OCI-M1 (cell line): Measurements from ENCODE around the gene CRISP1.
"Not testable (repeated sequence)": the region's sequence is repeated elsewhere in the genome, so short reads cannot be mapped to it uniquely, and the experiment has no call there.

Source experiments
- DNase-seq: peaks from one replicate; lab custom pipeline; 2025; lab: John Stamatoyannopoulos, UW

CRISP1 gene, protein sequence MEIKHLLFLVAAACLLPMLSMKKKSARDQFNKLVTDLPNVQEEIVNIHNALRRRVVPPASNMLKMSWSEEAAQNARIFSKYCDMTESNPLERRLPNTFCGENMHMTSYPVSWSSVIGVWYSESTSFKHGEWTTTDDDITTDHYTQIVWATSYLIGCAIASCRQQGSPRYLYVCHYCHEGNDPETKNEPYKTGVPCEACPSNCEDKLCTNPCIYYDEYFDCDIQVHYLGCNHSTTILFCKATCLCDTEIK

DNA sequence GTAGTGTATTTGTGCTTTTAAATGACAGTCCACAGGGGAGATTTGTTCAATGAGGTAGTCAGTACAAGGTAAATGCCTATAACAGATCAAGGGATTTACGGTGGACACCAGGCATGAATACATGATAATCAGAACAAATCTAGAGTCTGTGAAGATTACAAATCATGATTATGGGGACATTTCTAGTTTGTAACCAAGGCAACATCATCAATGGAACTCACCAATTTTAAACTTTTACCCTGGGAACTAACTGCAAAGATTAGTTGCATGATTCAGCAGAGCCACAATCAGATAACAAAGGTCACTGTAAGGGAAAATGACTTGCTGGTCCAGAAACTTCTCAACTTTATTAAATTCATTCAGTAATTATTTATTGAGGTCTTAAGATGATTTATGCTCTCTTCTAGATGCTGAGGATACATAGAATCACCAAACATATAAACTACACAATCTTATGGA lies at the start of gene CRISP1:
Gene CRISP1, minus strand, starts transcription at position 51 of the 459 bp plus-strand sequence. CDS start 9,135 bp downstream, outside the sequence.
- peak; percentile 40 for DNase-seq

DNA sequence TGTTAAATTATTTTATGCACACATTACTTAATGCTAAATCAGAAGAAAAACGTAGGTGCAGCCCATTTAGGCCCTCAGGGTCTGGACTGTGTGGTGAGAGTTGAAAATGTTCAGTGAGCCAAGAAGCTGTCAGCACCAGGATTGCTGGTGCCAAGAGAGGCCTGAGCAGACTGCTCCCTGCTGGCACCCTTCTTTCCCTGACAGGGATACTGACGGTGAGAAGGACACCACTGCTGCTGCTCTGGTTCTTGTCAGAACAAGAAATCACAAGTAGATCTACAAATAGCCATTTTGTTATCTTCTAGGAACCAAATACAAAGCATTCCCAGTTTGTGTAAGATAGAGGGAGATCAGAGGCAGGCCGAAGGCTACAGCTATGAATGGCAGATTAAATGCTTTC lies 48.7 kb upstream of the CRISP1 start:
- no peak for DNase-seq

DNA sequence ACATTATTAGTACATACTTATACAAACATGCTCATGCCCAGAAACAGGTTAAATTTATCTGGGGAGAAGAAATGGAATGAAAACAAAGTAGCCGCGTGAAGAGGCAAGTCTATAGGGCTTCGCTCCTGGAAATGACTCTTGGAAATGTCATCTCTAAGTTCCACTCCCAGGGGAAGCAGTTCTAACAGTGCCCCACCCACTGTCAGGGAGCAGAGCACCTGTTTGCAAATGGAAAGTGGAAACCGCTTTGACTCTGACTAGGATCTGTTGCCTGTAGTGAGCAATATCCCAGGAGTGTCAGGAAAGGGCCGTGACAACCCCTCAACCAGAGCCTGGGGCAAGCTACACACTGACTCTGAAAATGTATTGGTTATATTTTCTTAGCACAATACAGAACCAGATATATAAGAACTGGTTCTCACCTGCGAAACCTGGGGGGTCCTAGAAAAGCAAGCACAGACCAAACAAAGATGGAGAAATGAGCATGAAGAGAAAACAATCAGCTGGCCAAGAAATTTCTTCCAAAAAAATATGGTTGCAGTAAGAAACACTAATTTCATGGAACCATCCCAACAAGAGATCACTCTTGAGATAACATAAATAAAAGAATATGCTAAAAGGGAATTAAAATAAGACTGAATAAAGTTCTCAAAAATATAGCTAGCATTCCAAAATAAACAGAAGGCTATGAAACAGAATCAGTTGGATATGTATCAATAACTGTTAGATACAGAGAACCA lies 47.5 kb upstream of the CRISP1 start:
- DNase-seq = no peak

DNA sequence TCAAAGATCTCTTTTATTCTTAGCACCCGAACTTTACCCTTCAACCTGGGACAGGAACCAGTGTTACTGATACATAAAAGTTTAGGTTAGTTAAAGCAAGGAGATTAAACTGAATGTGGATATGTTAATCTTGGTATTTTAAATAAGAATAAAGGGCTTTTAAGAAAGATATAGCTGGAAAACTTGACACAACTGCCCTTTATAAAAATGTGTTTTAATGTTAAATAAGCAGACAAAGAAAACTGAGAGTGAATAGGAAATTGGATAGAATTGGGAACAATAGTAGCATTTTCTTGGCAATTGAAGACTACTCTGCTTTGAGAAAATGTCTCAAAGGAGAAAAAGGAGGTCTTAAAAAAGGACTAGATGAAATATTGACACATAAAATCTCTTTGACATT lies 45.9 kb upstream of the CRISP1 start:
- no peak for DNase-seq

DNA sequence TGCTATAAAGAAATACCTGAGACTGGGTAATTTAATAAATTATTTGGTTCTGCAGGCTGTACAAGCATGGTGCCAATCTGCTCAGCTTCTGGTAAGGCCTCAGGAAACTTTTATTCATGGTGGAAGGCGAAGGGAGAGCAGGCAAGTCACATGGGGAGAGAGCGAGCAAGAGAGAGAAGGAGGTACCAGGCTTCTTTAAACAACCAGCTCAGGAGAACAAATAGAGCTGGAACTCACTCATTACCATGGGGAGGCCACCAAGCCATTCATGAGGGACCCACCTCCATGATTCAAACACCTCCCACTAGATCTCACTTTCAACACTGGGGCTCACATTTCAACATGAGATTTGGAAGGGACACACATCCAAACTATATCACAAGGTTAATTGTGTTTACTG lies 44.9 kb upstream of the CRISP1 start:
- DNase-seq = no peak

DNA sequence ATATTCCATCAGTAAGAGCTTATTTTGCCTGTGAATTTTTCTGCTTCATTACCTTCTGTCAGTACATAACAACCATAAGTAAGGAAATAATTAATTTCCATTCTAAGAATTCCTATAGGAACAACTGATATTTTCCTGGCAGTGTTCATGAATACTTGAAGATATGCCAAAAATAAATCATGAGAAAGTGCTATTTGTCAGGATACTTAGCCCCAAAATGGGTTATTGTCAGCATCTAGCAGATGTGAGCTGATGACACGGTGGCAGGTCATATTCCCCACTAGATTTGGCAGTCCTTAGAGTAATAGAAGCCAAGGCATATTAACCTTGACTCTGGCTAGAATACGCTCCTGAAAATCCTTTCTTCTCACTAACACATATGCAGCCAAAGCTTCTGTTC lies 43.2 kb upstream of the CRISP1 start:
- no peak for DNase-seq

DNA sequence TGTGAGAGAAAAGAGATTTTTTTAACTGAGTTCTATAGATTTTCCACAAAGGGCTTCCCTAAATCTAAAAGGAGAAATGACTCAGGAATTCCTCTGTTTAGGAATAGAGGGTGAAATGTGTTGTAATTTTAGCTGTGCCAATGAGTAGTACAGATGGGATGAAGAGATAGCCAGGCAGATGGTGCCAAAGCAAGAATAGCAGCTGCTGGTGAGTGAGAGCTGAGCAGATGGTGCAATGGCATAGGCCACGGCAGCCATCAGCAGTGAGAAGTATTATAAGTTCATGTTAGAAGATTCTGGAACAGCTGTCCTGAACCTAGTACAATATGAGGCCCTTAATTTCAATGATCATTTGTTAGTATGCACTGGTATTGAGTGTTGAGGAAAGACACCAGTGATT lies 40.2 kb upstream of the CRISP1 start:
- no peak for DNase-seq

DNA sequence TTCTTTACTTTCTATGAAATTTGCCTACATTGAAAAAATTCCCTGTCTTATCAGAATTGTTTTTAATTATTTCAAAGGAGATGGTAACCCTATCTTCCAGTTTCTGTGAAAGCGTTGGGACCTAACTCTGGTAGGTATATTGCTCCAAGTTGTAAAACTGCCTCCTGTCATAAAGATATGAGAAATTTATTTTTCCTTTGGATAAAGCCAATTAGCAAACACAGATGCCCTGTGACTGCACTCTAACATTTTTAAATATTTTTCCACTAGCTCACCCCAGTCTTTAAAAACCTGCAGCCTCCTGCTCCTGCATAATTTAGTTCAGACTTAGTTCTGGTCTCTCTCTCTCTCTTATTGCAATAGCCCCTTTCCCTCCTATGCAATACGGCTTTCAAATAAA lies 39.0 kb upstream of the CRISP1 start:
- no peak for DNase-seq

DNA sequence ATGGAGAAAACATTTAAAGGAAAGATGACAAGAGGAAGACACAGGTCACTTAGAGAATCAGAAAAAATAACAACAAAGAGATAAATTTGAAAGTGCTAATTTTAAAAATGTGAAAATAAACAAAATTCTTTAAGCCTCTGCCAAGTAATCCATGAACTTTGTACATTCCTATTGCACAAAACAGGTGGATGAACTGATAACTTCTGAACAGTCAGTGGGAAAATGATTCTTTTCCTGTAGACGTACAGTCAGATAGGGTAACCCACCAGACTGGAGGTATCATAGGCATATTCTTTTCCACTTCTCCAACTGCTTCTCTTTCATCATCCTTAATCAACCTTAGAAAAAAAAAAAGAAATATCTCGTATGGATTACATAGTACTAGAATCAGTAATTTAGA lies 36.5 kb upstream of the CRISP1 start:
- DNase-seq = no peak

DNA sequence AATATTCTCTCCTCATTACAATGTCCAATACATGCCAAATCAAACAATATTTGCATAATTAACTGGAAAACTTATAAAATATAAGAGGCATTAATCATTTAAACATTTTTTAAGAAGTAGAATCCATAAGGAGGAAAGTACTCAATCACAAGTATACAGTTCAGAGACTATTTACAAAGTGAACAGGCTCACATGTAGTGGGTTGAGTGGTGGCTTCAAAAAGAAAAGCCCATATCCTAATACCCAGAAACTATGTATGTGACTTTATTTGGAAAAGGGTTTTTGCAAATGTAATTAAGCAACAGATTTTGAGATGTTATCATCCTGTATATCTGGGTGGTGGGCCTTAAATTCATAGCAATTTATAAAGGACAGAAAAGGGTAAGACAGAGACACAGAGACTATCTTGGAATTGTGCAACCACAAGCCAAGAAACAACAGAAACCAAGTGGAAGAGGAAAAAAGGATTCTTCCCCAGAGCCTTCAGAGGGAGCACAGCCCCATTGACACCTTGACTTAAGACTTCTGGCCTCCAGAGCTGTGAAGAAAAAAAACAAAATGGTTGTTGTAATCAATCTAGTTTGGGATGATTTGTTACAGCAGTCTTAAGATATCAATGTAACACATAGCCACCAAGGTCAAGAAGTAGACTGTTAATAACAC lies 32.7 kb upstream of the CRISP1 start:
- DNase-seq = no peak

DNA sequence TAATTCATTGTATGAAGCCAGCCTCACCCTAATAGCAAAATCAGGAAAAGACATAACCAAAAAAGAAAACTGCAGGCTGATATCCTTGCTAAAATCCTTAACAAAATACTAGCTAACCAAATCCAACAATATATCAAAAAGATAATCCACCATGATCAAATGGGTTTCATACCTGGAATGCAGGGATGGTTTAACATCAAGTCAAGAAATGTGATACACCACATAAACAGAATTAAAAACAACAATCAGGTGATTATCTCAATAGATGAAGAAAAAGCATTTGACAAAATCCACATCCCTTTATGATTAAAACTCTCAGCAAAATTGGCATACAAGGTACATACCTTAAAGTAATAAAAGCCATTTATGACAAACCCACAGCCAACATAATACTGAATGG lies 29.2 kb upstream of the CRISP1 start:
- DNase-seq = not testable (repeated sequence)

DNA sequence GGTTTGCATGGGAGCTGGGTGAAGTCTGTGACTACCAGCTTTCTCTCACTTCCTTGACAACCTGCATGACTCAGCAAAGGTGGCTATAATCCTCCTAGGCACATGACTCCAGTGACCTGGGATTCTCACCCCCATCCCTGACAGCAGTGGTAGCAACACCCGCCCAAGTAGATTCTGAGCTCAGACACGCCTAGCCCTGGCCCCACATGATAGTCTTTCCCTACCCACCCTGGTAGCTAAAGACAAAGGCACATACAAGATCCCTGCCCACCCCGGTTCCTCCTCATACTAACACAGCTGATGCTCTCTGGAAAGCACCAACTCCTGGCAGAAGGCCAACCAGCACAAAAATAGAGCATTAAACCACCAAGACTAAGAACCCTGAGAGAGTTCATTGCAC lies 25.9 kb upstream of the CRISP1 start:
- peak; percentile 16 for DNase-seq

DNA sequence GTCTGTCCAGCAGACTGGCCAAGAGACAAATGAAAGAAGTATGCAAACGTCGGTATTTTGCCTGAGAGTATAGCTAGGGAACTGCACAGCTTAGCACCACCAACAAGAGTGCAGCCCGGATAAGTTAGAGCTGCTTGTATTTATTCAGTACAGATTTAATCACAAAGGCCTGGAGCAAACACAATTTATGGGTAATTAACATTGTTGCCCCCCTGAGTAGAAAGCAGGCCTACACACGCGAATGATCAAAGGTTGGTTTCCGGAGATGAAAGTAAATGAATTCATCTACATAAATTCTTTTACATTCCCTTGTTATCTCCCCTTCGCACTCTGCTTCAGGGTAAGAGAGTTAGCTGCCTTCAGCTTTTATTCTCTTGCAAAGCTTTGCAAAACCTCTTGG lies 24.7 kb upstream of the CRISP1 start:
- peak; percentile 23 for DNase-seq

DNA sequence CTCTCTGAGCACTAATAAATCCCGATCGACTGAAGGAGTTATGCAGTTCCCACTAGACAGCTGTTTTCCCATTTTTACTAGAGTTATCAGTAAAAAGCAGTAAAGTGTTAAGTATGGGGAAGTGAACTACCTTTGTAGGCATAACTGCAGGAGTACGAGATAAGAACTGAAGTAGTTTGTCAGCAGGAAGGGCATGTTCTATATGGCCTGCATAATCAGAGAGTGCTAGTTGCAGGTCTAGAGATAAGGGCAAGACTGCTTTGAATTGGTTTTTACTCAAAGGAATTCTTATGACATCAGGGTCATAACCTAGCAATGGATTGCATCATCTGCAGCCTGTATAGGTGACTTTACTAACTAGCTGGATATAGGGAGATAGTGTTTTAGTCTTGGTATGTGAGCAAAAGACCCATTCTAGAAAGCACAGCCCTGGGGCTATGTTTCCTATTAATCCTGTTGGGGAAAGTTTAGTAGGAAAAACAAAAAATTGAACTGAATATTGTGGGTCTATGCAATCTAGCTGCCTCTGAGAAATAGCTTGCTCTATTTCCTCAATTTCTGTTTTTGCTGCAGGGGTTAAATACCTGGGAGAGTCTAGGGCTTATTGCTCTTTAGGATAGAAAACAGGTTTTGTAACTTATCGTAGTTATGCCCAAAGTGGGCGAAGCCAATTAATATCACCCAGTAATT lies 22.6 kb upstream of the CRISP1 start:
- peak; percentile 96 for DNase-seq

DNA sequence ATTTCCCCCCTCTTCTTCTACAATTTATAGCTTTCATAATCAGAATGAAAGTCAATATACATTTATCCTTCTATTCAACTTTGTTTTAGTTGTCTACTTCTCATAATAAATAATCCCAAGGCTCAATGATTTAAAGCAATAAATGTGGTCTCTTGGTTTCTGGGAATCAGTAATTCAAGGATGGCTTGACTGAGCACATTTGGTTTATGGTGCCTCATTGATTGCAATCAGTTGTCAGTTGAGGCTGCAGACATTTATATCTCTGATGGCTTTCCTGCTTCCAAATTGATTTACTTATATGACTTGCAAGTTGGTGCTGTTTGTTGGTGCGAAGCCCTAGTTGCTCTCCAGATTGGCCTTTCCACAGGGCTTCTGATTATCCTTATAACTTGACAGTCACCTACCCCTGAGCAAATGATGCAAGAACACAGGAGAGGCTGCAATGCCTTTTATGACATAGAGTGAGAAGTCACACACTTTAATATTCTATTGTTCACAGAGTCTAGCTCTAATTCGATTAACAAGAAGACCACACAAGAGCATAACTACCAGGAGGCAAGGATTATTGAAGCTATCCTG lies 2.7 kb upstream of the CRISP1 start:
- DNase-seq = peak; percentile 69

DNA sequence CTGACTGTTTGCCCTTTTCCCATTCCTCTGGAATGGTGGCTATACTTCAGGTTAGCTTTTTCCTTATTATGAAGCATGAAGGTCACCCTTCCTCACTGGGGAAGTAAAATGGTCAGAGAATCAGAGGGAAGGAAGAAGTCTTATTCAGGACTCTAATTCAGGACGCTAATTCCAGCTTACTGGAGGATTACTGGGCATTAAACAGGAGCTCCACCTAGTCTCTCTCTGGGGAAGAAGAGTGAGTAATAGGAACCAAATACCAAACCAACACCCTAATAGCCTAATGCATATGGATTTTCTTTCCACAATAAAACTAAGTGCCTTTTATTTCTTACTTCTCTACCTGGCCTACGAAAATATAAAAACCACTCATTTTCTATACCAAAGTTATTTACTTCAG lies 10.1 kb downstream of the CRISP1 start:
- no peak for DNase-seq

DNA sequence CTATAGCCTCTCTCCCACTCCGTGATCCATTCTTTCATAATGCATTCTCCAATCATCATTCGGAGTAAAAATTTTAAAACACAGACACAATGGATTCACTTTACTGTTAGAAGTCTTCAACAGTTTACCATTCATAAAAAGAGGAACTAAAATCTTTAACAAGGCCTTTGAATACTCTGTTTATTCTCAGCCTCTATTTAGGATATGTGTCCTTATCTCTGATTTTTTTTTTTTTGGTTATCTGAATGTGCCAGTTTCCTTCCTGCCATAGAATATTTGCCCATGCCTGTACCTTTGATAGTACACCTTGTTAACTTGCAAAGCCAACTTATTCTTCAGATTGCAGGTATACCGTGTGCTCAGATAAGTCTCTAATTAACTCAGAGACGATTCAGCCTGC lies 11.1 kb downstream of the CRISP1 start:
- DNase-seq = peak; percentile 68

DNA sequence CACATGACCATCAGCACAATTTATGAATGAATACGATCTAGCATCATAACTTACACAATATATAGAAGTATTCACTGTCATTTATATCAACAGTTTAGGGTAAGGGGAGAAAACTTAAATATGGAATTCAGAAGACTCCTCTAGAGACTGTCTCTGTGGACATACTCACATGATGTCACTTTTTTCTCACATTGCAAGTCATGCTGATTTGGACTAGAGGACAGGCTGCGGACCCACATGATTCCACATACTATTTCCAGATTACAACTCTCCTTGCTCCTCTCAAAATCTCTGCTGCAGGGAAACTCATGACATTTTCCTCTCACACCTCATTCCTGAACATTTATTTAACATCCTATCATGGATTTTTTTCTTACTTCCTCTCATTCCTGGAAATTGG lies 13.4 kb downstream of the CRISP1 start:
- no peak for DNase-seq

DNA sequence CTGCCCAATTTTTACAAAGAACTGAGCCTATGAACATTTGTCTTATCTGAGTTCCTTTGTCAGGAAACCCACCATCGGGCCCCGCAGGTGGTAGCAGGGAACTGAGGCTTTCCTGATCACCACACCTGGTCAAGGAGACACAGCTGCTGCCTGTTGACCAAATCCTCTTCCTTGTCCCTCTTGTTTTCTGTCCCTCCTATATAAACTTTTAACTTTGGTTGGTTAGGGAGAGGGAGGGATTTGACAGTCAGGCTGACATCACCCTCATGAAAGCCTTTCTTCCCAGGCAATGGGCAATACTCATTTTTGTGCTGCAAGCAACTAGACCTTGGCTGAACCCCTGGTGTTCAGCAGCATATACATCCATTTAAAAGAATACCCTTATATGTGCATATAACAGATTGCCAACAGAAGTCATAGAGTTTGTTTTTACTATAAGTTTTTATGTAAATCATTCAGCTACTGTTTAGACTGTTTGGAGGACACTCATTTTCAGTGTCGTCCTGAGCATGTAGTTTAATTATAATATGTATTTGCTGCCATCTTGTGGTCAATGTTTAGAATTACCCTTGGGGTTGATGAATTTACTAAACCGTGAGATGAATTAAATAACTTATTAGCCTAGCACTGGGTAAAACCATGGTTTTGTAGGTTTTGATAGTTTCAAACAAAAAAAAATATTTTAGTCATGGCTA lies 17.0 kb downstream of the CRISP1 start:
- peak; percentile 89 for DNase-seq

DNA sequence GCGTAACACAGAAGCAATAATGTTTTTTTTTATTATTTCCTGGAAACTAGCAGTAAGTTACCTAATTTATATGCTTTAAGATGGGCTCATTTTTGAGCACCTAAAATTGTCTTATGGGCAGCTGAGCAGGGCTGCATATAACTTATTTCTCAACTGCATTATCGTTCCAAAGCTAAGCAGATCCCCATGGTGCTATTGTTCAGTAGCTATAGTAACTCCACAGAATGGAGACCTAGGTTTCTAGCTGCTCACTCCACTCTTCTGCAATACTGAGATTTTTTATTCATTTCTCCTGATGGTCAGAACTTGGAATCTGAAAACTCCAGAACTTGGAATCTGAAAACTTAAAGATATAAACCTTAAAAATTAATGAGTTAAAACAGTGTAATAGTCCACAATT lies 18.7 kb downstream of the CRISP1 start:
- DNase-seq = no peak

DNA sequence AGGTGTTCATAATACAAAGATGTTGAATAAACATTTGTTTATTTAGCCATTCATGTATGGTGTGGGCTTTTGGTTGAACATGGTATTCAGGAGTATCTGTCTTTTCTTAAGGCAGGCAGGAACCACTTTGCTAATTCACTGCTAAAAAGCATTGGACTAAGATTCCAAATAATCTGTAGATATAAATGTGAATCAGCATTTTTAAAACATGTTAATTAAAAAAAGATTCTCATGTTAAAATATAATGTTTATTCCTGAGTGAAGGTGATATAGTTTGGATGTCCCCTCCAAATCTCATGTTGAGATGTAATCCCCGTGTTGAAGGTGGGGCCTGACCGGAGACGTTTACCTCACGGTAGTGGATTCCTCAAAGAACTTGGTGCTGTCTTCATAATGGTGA lies 19.3 kb downstream of the CRISP1 start:
- no peak for DNase-seq

DNA sequence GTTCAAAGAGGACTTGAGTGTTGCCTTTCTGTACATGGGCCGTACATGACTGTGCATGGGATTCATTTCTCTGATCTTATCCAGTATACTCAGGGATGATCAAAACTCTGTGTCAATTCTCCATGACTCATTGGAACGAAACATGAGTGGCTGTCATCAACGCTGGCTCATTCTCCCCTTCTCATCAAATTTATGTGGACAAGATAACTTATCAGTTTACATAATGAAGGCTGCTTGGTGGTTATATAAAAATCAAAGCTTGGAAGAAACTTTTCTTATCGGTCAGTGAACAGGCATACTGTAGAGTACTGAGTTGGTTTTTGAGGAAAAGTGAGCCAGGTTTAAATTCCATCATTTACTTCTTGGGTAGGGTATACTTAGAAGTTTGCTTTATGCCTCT lies 24.9 kb downstream of the CRISP1 start:
- peak; percentile 73 for DNase-seq
